HepG2 (cell line): Measurements from ENCODE around the gene IRF7. TPM values are rescaled to one million over a fixed set of nuclear protein-coding genes. Genes with fewer than 3 reads are reported as not detected.

ENCODE experiments used
- ATF6 ChIP-seq: sonication (generic); formaldehyde crosslinking; conservative IDR thresholded peaks from 2 replicates; pipeline ENCODE4 v1.4.0; 2020; ENCODE audit warnings: missing genetic modification reagents
- ATF7-NPFF ChIP-seq: sonication (generic); formaldehyde crosslinking; IDR thresholded peaks from 2 replicates; pipeline ENCODE4 v1.8.1; 2023; ENCODE audit warnings: mild to moderate bottlenecking, low read depth, missing genetic modification reagents, moderate library complexity
- CHCHD3 ChIP-seq: sonication (generic); formaldehyde crosslinking; IDR thresholded peaks from 2 replicates; pipeline ENCODE4 v1.8.0; 2022; ENCODE audit warnings: mild to moderate bottlenecking, missing genetic modification reagents, moderate library complexity
- E2F2 ChIP-seq: sonication (generic); formaldehyde crosslinking; IDR thresholded peaks from 2 replicates; pipeline ENCODE4 v1.4.0; 2020; ENCODE audit warnings: missing genetic modification reagents, borderline replicate concordance
- FOXP4 ChIP-seq: sonication (generic); formaldehyde crosslinking; IDR thresholded peaks from 2 replicates; pipeline ENCODE4 v1.4.0; 2020; ENCODE audit warnings: missing genetic modification reagents
- KDM5B ChIP-seq: sonication (generic); formaldehyde crosslinking; IDR thresholded peaks from 2 replicates; pipeline ENCODE4 v1.4.0; 2020; ENCODE audit warnings: missing genetic modification reagents, mild to moderate bottlenecking, borderline replicate concordance
- KMT2A ChIP-seq: sonication (generic); formaldehyde crosslinking; IDR thresholded peaks from 2 replicates; pipeline ENCODE4 v1.4.0; 2020; ENCODE audit warnings: missing genetic modification reagents
- MXD1 ChIP-seq: sonication (generic); formaldehyde crosslinking; IDR thresholded peaks from 2 replicates; pipeline ENCODE4 v1.4.0; 2020; ENCODE audit warnings: mild to moderate bottlenecking, missing genetic modification reagents
- PAXIP1 ChIP-seq: sonication (generic); formaldehyde crosslinking; conservative IDR thresholded peaks from 2 replicates; pipeline ENCODE4 v1.4.0; 2020; ENCODE audit warnings: mild to moderate bottlenecking, missing genetic modification reagents, moderate library complexity
- POGK ChIP-seq: sonication (generic); formaldehyde crosslinking; conservative IDR thresholded peaks from 2 replicates; pipeline ENCODE4 v1.8.0; 2022; ENCODE audit warnings: mild to moderate bottlenecking, moderate library complexity, missing genetic modification reagents
- RXRA ChIP-seq: sonication (generic); formaldehyde crosslinking; IDR thresholded peaks from 2 replicates; pipeline ENCODE4 v1.5.1; 2020; ENCODE audit warnings: missing genetic modification reagents
- TP53 ChIP-seq: sonication (generic); formaldehyde crosslinking; conservative IDR thresholded peaks from 2 replicates; pipeline ENCODE4 v1.4.0; 2020; ENCODE audit warnings: missing genetic modification reagents
- ZBTB7A ChIP-seq: sonication (generic); formaldehyde crosslinking; IDR thresholded peaks from 2 replicates; pipeline ENCODE4 v1.8.0; 2022; ENCODE audit warnings: mild to moderate bottlenecking, missing genetic modification reagents
- ZFY ChIP-seq: sonication (generic); formaldehyde crosslinking; IDR thresholded peaks from 2 replicates; pipeline ENCODE4 v1.4.0; 2020; ENCODE audit warnings: missing genetic modification reagents
- ZNF33B ChIP-seq: sonication (generic); formaldehyde crosslinking; IDR thresholded peaks from 2 replicates; pipeline ENCODE4 v1.5.1; 2020; ENCODE audit warnings: mild to moderate bottlenecking, missing genetic modification reagents
- ZNF572 ChIP-seq: sonication (generic); formaldehyde crosslinking; IDR thresholded peaks from 2 replicates; pipeline ENCODE4 v1.5.1; 2020; ENCODE audit warnings: mild to moderate bottlenecking, missing genetic modification reagents
- polyA plus RNA-seq, 8 experiments: library from polyadenylated mRNA; depleted of rRNA in 3 of 8; stranded (reverse) in 7 of 8; unstranded in 1 of 8; fragments of >200 nt; fragmentation: Illumina TruSeq in 4 of 8; extraction: Trizol in 4 of 8; gene quantifications; 2 replicates each; pipeline versions ENCODE4 v1.2.1 to v1.2.3, GENCODE V29; 2011 to 2016; ENCODE audit warnings: low read depth in 4 of 8, missing spikeins in 1 of 8, mixed read lengths in 1 of 8; ENCODE audit not compliant: insufficient read depth in 1 of 8
- total RNA-seq, 5 experiments: library from RNA; depleted of rRNA; stranded (reverse); fragments of >200 nt; fragmentation: Illumina TruSeq; extraction: Trizol; gene quantifications; 2 replicates each; pipeline ENCODE4 v1.2.3, GENCODE V29; 2016; ENCODE audit warnings: low read depth in 1 of 5

Gene IRF7
- total and polyA plus RNA-seq, 2 of the 13 experiments (the other 11 are each of a cell fraction or from before 2014, with no cell fraction given): not detected

- TF ChIP-seq CHCHD3 (CRISPR knock-in tag) (0 out of 2 replicates have a peak, but pooled peaks have one; percentile 80), PAXIP1 (peak; percentile 28; the same call in 1 of the 2 replicates), ZNF33B (CRISPR knock-in tag) (no peak), ATF6 (CRISPR knock-in tag) (no peak), MXD1 (CRISPR knock-in tag) (peak; percentile 68; the same call in 1 of the 2 replicates), ZBTB7A (0 out of 2 replicates have a peak, but pooled peaks have one; percentile 64), RXRA (CRISPR knock-in tag) (0 out of 2 replicates have a peak, but pooled peaks have one; percentile 32), TP53 (CRISPR knock-in tag) (no peak), POGK (CRISPR knock-in tag) (peak; percentile 54; the same call in 1 of the 2 replicates), KDM5B (CRISPR knock-in tag) (peak; percentile 55), KMT2A (no peak), ZNF572 (CRISPR knock-in tag) (0 out of 2 replicates have a peak, but pooled peaks have one; percentile 32), ZFY (CRISPR knock-in tag) (peak; percentile 32; the same call in 1 of the 2 replicates), E2F2 (CRISPR knock-in tag) (no peak), FOXP4 (CRISPR knock-in tag) (peak; percentile 33), ATF7-NPFF (peak; percentile 52; the same call in 1 of the 2 replicates)
These were observed 40.3 kb downstream of the IRF7 start (continued) for GRCh38 chr11:575313-575995.
